Natural killer cell (primary cell): ENCODE results near the gene IER3IP1. TPM values are rescaled to one million over a fixed set of nuclear protein-coding genes. Genes with fewer than 3 reads are reported as not detected.

Source experiments
- ATAC-seq, 3 donors: fragments of 150-1000 bp in 2 of 3; fragments of 200-7000 bp in 1 of 3; cut with Tn5 transposase; 1 replicate in 1 of 3; 2 replicates in 2 of 3; pipeline ENCODE4 v1.10.0; 2021; ENCODE audit warnings: mild to moderate bottlenecking in 2 of 3, moderate library complexity in 2 of 3
- DNase-seq, 2 donors: peaks; one replicate each; pipeline versions ENCODE4 v3.0.0 to v3.0.0-alpha.2; 2013 to 2021; ENCODE audit warnings: mixed read lengths in 1 of 2
- H3K27ac ChIP-seq: one replicate; pipeline ENCODE4 v1.5.1; 2013; ENCODE audit warnings: mild to moderate bottlenecking, low read length
- H3K27me3 ChIP-seq: one replicate; pipeline ENCODE4 v1.6.1; 2013; ENCODE audit warnings: low read length; ENCODE audit not compliant: control insufficient read depth, insufficient read depth
- H3K36me3 ChIP-seq: one replicate; pipeline ENCODE4 v1.6.1; 2013; ENCODE audit warnings: low read length; ENCODE audit not compliant: control insufficient read depth, insufficient read depth
- H3K4me1 ChIP-seq: one replicate; pipeline ENCODE4 v1.6.1; 2013; ENCODE audit warnings: low read length; ENCODE audit not compliant: control insufficient read depth, insufficient read depth
- H3K4me3 ChIP-seq: one replicate; pipeline ENCODE4 v1.5.1; 2013; ENCODE audit warnings: low read length
- H3K9me3 ChIP-seq: one replicate; pipeline ENCODE4 v1.6.1; 2013; ENCODE audit warnings: low read length; ENCODE audit not compliant: control insufficient read depth, insufficient read depth
- H3K27ac Mint-ChIP-seq, 2 donors: one replicate each; pipeline ENCODE4 v1.8.0; 2022; ENCODE audit warnings: mild to moderate bottlenecking in 2 of 2, mixed read lengths in 2 of 2, moderate library complexity in 1 of 2
- H3K27me3 Mint-ChIP-seq, 2 donors: one replicate each; pipeline ENCODE4 v1.8.0; 2022; ENCODE audit warnings: low read depth in 2 of 2, mixed read lengths in 2 of 2
- H3K36me3 Mint-ChIP-seq: one replicate; pipeline ENCODE4 v1.8.0; 2022; ENCODE audit warnings: mixed read lengths
- H3K4me1 Mint-ChIP-seq, 2 donors: one replicate each; pipeline ENCODE4 v1.8.0; 2022; ENCODE audit warnings: mixed read lengths in 2 of 2
- H3K4me3 Mint-ChIP-seq: one replicate; pipeline ENCODE4 v1.8.0; 2022; ENCODE audit warnings: mild to moderate bottlenecking, moderate library complexity, mixed read lengths
- H3K9me3 Mint-ChIP-seq, 2 donors: one replicate each; pipeline ENCODE4 v1.8.0; 2022; ENCODE audit warnings: mixed read lengths in 2 of 2
- CTCF ChIP-seq: fragments of 200-600 bp; IDR thresholded peaks from one replicate; pipeline ENCODE4 v1.8.0; 2022; ENCODE audit warnings: antibody characterized with exemption
- WGBS: methylation state at CpG from one replicate; pipeline ENCODE4 v1.1.7; 2013; ENCODE audit warnings: missing lambda C conversion rate; ENCODE audit not compliant: insufficient coverage; 5-methylcytosine and 5-hydroxymethylcytosine counted together
- intact Hi-C: fragments of 100-400 bp; cut with micrococcal nuclease; formaldehyde crosslinking; loops from one replicate; pipeline ENCODE4 v1.14.2; 2022
- total RNA-seq, 4 donors: library from RNA; stranded (reverse); fragments of 120-200 nt in 1 of 4; gene quantifications; one replicate each; pipeline versions ENCODE4 v1.2.3 to v1.2.4, GENCODE V29; 2013 to 2022

Gene IER3IP1
- total RNA-seq, 3 donors from 2014 or later (not counting 1 experiment from before 2014, with no cell fraction given), result 6.1 to 8.7 (median 8.4) TPM

DNA sequence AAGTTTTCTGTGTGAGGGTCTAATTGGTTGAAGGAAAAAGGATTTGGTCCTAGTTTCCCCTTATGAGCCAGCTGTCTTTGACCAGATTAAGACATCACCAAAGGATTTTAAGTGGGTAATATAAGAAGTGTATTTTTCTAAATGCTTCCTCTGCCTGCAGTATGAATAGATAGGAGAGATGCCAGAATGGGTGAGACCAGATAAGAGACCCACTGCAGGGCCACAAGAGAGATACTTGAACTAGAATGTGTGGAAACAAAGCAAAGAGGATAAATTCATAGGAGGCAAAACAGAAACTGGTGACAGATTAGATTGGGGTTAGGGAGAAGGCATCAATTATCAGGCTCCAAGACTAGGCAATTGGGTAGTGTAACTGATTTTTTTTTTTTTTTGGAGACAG, 24.7 kb downstream of the IER3IP1 start:
- H3K4me3 ChIP-seq, result peak overlapping the region; percentile 59
- H3K4me3 Mint-ChIP-seq, result peak overlapping the region; percentile 97
- H3K36me3 Mint-ChIP-seq, result peaks cover 9% of the 10 kb centered on the region
- peaks cover 16% of the 10 kb centered on the region for H3K36me3 ChIP-seq
- no peaks in the 10 kb centered on the region for H3K27me3 Mint-ChIP-seq
- H3K9me3 Mint-ChIP-seq, result no peaks in the 10 kb centered on the region
- H3K4me1 ChIP-seq, result peaks cover 22% of the 10 kb centered on the region
- peaks cover 39 to 43% of the 10 kb centered on the region in 2 donors for H3K4me1 Mint-ChIP-seq
- no peak for DNase-seq
- peak overlapping the region; percentile 92 to 95 for H3K27ac Mint-ChIP-seq
- peak overlapping the region; percentile 60 for H3K27ac ChIP-seq
- no peaks in the 10 kb centered on the region for H3K27me3 ChIP-seq
- ATAC-seq, result no peak
- no peak for TF ChIP-seq CTCF
- no peaks in the 10 kb centered on the region for H3K9me3 ChIP-seq
- intact Hi-C loops, result no loop called here

GRCh38 chr18:47150824-47151366, 25.3 kb downstream of the IER3IP1 start:
- peaks cover 22% of the 10 kb centered on the region for H3K4me1 ChIP-seq
- WGBS, result 7% methylated on average over 13 of the region's 13 CpGs
- peak overlapping the region; percentile 60 for H3K27ac ChIP-seq
- ATAC-seq (peak; percentile 19 to 28 (median 22)), DNase-seq (peak in 1 of 2 donors; percentile 24)
- Mint-ChIP-seq H3K36me3 (peaks cover 9% of the 10 kb centered on the region), H3K27ac (peak overlapping the region; percentile 92 to 95), H3K4me1 (peaks cover 39 to 45% of the 10 kb centered on the region in 2 donors), H3K9me3 (no peaks in the 10 kb centered on the region), H3K27me3 (no peaks in the 10 kb centered on the region), H3K4me3 (peak overlapping the region; percentile 97)
- H3K36me3 ChIP-seq, result peaks cover 14% of the 10 kb centered on the region
- no peak for TF ChIP-seq CTCF
- intact Hi-C loops, result loop anchor here (1.0 kb wide), 1 partner anchor 25 kb away; the partner anchor contains the start of gene IER3IP1
- H3K4me3 ChIP-seq, result peak overlapping the region; percentile 59
- no peaks in the 10 kb centered on the region for H3K27me3 ChIP-seq
- no peaks in the 10 kb centered on the region for H3K9me3 ChIP-seq

- Mint-ChIP-seq H3K4me3 (peak within 1 kb of the TSS; percentile 97), H3K9me3 (no peaks in the 10 kb centered on the region), H3K4me1 (peaks cover 45 to 52% of the 10 kb centered on the region in 2 donors), H3K27me3 (no peaks in the 10 kb centered on the region), H3K36me3 (peaks cover 9% of the 10 kb centered on the region), H3K27ac (peak within 1 kb of the TSS; percentile 92 to 95)
- H3K36me3 ChIP-seq, result peaks cover 13% of the 10 kb centered on the region
- intact Hi-C loops, result loop anchor here (1.0 kb wide), 1 partner anchor 26 kb away; the partner anchor contains the start of gene IER3IP1
- ATAC-seq (peak; percentile 82 to 86 (median 86)), DNase-seq (peak; percentile 64 to 84)
- H3K4me3 ChIP-seq, result peak within 1 kb of the TSS; percentile 59
- peaks cover 22% of the 10 kb centered on the region for H3K4me1 ChIP-seq
- no peaks in the 10 kb centered on the region for H3K27me3 ChIP-seq
- under 1% methylated on average over 70 of the region's 70 CpGs for WGBS
- no peaks in the 10 kb centered on the region for H3K9me3 ChIP-seq
- peak within 1 kb of the TSS; percentile 60 for H3K27ac ChIP-seq
- no peak for TF ChIP-seq CTCF
These were observed 25.9 kb downstream of the IER3IP1 start, which contains the start of gene HDHD2 for GRCh38 chr18:47150029-47150823. HDHD2 (minus strand) TSS chr18:47150500; CDS start chr18:47136439, 14,061 bp downstream.
